RPMI8226 (cell line): Measurements from ENCODE around the gene ASTN2.

Experiments
- DNase-seq: peaks from one replicate; pipeline ENCODE4 v3.0.0-alpha.2; 2015

Gene ASTN2

GRCh38 chr9:117296453-117296852, 118.4 kb downstream of the ASTN2 start:
- DNase-seq: no peak

GRCh38 chr9:117293206-117294114, 121.4 kb downstream of the ASTN2 start:
- no peak for DNase-seq

- DNase-seq: no peak
These were observed 123.8 kb downstream of the ASTN2 start for GRCh38 chr9:117290856-117291622.

GRCh38 chr9:117290306-117290840, 124.5 kb downstream of the ASTN2 start:
- no peak for DNase-seq

- no peak for DNase-seq
These were observed 128.6 kb downstream of the ASTN2 start for GRCh38 chr9:117286245-117286644.

- DNase-seq: no peak
These were observed 130.4 kb downstream of the ASTN2 start for GRCh38 chr9:117284414-117284813.

GRCh38 chr9:117282541-117282940, 132.3 kb downstream of the ASTN2 start:
- DNase-seq: no peak

- no peak for DNase-seq
These were observed 136.3 kb downstream of the ASTN2 start for GRCh38 chr9:117278471-117279035.

GRCh38 chr9:117278020-117278419, 136.8 kb downstream of the ASTN2 start:
- no peak for DNase-seq

GRCh38 chr9:117276444-117276843, 138.4 kb downstream of the ASTN2 start:
- DNase-seq: no peak

GRCh38 chr9:117273612-117274011, 141.2 kb downstream of the ASTN2 start:
- no peak for DNase-seq

- DNase-seq: no peak
These were observed 145.9 kb downstream of the ASTN2 start for GRCh38 chr9:117268847-117269446.

GRCh38 chr9:117266855-117267497, 147.9 kb downstream of the ASTN2 start:
- no peak for DNase-seq

GRCh38 chr9:117265253-117265652, 149.6 kb downstream of the ASTN2 start:
- DNase-seq: no peak

GRCh38 chr9:117258184-117258866, 156.5 kb downstream of the ASTN2 start:
- DNase-seq: no peak

GRCh38 chr9:117253261-117253660, 161.6 kb downstream of the ASTN2 start:
- DNase-seq: no peak

GRCh38 chr9:117250610-117251215, 164.1 kb downstream of the ASTN2 start:
- no peak for DNase-seq

- DNase-seq: no peak
These were observed 165.1 kb downstream of the ASTN2 start for GRCh38 chr9:117249799-117250198.

- no peak for DNase-seq
These were observed 167.6 kb downstream of the ASTN2 start for GRCh38 chr9:117247266-117247665.

- DNase-seq: no peak
These were observed 169.6 kb downstream of the ASTN2 start for GRCh38 chr9:117245175-117245829.

GRCh38 chr9:117242082-117242481, 172.8 kb downstream of the ASTN2 start:
- no peak for DNase-seq
